GM19099 (cell line): ENCODE results near the gene RSRC1.

Experiments used
- POLR2A ChIP-seq: IDR thresholded peaks from 3 replicates; pipeline ENCODE4 v1.6.1; 2011; ENCODE audit warnings: low read depth; ENCODE audit not compliant: insufficient read length; ENCODE audit errors: extremely low read depth

RSRC1 gene

GRCh38 chr3:158574646-158575045, 464.8 kb downstream of the RSRC1 start:
- TF ChIP-seq POLR2A, result no peak

GRCh38 chr3:158590223-158590622, 480.3 kb downstream of the RSRC1 start:
- TF ChIP-seq POLR2A, result no peak
